Endothelial cell (in vitro differentiated cells): ENCODE results near the gene SMR3A. TPM values are rescaled to one million over a fixed set of nuclear protein-coding genes. Genes with fewer than 3 reads are reported as not detected.

Source experiments
- DNase-seq: peaks from one replicate; pipeline ENCODE4 v3.0.0; 2021; ENCODE audit warnings: low spot score
- H3K27ac Mint-ChIP-seq: one replicate; pipeline ENCODE4 v1.8.0; 2021; ENCODE audit warnings: mixed read lengths, inconsistent platforms; ENCODE audit not compliant: unreplicated experiment
- H3K27me3 Mint-ChIP-seq: one replicate; pipeline ENCODE4 v1.8.0; 2021; ENCODE audit warnings: mild to moderate bottlenecking, moderate library complexity, mixed read lengths, inconsistent platforms; ENCODE audit not compliant: unreplicated experiment
- H3K36me3 Mint-ChIP-seq: one replicate; pipeline ENCODE4 v1.8.0; 2021; ENCODE audit warnings: mild to moderate bottlenecking, low read depth, mixed read lengths, inconsistent platforms; ENCODE audit not compliant: unreplicated experiment
- H3K4me1 Mint-ChIP-seq: one replicate; pipeline ENCODE4 v1.8.0; 2021; ENCODE audit warnings: mild to moderate bottlenecking, mixed read lengths, inconsistent platforms; ENCODE audit not compliant: unreplicated experiment
- H3K4me3 Mint-ChIP-seq: one replicate; pipeline ENCODE4 v1.8.0; 2021; ENCODE audit warnings: mild to moderate bottlenecking, mixed read lengths, inconsistent platforms; ENCODE audit not compliant: unreplicated experiment
- H3K9me3 Mint-ChIP-seq: one replicate; pipeline ENCODE4 v1.8.0; 2021; ENCODE audit warnings: mixed read lengths, inconsistent platforms; ENCODE audit not compliant: unreplicated experiment
- total RNA-seq: library from RNA; stranded (reverse); fragmentation: NEBNext Ultra II Directional; extraction: Animal tissue kit (Norgen Biotek cat#: 25700); gene quantifications from one replicate; pipeline ENCODE4 v1.2.1, GENCODE V29; 2021; ENCODE audit not compliant: unreplicated experiment
- TF ChIP-seq, protein P1 (sequence below): fragments of 200-600 bp; sonication (generic); IDR thresholded peaks from one replicate; pipeline ENCODE4 v1.5.0; 2021; ENCODE audit warnings: antibody characterized with exemption; ENCODE audit not compliant: unreplicated experiment

Gene SMR3A
- total RNA-seq, 1 donor from 2014 or later: not detected

DNA sequence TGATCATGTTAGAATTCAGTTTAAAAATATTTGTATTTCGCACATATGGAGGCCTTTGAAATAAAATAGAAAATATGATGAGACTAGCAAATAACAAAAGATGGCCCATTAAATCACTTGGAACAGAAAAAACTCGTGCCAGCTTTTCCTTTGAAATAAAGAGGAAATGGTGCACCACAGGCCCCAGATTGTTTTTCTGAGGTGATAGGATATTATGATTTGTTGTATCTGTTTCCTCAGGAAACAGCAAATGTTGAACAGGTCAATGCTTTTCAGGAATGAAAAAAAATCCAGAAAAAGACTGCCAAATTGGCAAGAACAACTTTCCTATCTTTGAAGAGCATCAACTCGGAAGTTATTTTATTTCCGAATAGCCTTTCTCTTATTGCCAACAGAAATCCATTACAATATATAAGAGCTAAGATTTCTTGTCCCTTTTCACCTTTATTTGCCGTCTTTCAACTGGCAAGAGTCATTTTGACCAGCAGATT lies 22.2 kb downstream of the SMR3A start, which contains the start of gene SMR3B:
Gene SMR3B, plus strand, starts transcription at position 441 of the 491 bp plus-strand sequence. CDS start 1,380 bp downstream, outside the sequence.
- no peak for DNase-seq
- H3K27me3 Mint-ChIP-seq: no peaks in the 10 kb centered on the region
- H3K9me3 Mint-ChIP-seq: no peaks in the 10 kb centered on the region
- H3K36me3 Mint-ChIP-seq: no peaks in the 10 kb centered on the region
- no peak within 1 kb of the TSS for H3K27ac Mint-ChIP-seq
- TF ChIP-seq, protein P1, sequence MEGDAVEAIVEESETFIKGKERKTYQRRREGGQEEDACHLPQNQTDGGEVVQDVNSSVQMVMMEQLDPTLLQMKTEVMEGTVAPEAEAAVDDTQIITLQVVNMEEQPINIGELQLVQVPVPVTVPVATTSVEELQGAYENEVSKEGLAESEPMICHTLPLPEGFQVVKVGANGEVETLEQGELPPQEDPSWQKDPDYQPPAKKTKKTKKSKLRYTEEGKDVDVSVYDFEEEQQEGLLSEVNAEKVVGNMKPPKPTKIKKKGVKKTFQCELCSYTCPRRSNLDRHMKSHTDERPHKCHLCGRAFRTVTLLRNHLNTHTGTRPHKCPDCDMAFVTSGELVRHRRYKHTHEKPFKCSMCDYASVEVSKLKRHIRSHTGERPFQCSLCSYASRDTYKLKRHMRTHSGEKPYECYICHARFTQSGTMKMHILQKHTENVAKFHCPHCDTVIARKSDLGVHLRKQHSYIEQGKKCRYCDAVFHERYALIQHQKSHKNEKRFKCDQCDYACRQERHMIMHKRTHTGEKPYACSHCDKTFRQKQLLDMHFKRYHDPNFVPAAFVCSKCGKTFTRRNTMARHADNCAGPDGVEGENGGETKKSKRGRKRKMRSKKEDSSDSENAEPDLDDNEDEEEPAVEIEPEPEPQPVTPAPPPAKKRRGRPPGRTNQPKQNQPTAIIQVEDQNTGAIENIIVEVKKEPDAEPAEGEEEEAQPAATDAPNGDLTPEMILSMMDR: no peak
- H3K4me3 Mint-ChIP-seq: no peak within 1 kb of the TSS
- H3K4me1 Mint-ChIP-seq: peaks cover 3% of the 10 kb centered on the region

DNA sequence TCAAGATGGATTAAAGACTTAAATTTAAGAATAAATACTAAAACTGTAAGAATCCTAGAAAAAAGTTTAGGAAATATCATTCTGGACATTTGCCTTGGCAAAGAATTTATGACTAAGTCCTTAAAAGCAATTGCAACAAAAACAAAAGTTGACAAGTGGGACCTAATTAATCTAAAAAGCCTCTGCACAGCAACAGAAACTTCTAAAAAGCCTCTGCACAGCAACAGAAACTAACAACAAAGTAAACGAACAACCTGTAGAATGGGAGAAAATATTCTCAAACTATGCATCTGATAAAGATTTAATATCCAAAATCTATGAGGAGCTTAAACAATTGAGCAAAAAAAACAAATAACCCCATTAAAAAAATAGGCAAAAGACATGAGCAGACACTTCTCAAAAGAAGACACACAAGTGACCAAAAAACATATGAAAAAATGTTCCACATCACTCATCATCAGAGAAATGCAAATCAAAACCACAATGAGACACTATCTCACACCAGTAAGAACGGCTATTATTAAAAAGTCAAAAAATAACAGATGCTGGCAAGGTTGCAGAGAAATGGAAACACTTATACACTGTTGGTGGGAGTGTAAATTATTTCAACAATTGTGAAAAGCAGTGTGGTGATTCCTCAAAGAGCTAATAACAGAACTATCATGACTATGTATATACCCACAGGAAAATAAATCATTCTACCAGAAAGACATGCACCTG lies 31.7 kb downstream of the SMR3A start:
- Mint-ChIP-seq H3K4me3 (no peak overlapping the region), H3K36me3 (no peaks in the 10 kb centered on the region), H3K27me3 (no peaks in the 10 kb centered on the region), H3K4me1 (no peaks in the 10 kb centered on the region), H3K27ac (no peak overlapping the region), H3K9me3 (no peaks in the 10 kb centered on the region)
- DNase-seq: no peak
- TF ChIP-seq, protein P1: no peak

DNA sequence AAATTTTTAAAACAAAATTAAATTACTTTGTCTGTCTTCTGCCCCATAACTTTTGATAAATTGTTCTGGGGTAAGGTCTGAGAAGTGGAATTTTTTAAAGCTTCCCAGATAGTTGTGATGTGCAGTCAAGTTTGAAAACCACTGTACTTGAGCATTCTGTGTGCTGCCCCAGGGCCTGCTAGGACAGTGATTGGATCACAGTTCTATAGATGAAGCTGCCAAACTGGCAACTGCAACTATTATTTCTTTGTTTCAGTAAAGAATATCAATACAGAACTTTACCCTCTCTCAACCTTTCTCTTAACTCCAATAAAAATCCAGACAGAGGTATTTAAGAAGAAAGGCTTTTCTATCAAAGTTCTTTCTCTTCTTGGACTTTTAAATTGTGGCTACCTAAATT lies 37.0 kb downstream of the SMR3A start, which contains the start of gene OPRPN:
Gene OPRPN, plus strand, starts transcription at position 361 of the 400 bp plus-strand sequence. CDS start 1,346 bp downstream, outside the sequence.
- TF ChIP-seq, protein P1: no peak
- Mint-ChIP-seq H3K27me3 (no peaks in the 10 kb centered on the region), H3K9me3 (no peaks in the 10 kb centered on the region), H3K4me1 (no peaks in the 10 kb centered on the region), H3K4me3 (no peak within 1 kb of the TSS), H3K36me3 (no peaks in the 10 kb centered on the region), H3K27ac (no peak within 1 kb of the TSS)
- DNase-seq: no peak

DNA sequence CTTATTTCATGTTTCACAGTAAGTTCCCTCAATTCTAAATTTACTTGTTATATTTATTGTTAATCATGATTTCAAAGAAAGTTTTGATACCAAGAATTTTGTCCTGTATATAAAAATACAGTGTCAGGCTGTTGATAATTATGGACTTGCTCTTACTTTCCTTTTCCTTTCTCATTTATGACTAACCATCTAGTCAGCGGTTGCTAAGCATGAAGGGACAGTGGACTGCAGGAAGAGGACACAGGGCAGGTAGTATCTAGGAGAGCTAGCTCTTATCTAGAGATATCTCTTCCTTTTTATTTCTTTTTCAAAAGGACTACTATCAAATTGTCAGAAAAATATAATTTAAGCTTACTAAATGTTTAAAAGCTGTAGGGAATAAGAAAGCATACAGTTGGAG lies 38.8 kb downstream of the SMR3A start:
- Mint-ChIP-seq H3K27me3 (no peaks in the 10 kb centered on the region), H3K4me3 (no peak overlapping the region), H3K4me1 (no peaks in the 10 kb centered on the region), H3K36me3 (no peaks in the 10 kb centered on the region), H3K27ac (no peak overlapping the region), H3K9me3 (no peaks in the 10 kb centered on the region)
- TF ChIP-seq, protein P1: no peak
- no peak for DNase-seq

DNA sequence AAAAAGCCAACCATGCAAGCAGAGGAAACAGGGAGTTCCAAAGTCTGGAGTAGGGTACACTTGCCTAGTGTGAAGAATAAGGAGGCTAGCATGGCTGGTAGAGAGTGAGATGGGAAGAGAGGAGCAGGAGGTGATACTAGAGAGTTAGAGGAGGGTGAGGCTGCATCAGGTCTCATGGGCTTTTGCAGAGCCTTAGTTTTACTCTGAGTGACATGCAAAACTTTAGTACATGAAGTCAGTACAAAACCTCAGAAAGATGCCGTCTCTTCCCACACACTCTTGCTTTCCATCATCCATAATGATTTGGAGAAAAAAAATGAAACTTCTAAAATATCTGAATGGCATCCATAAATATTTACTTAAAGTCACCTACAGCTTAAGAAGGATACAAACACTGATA lies 42.2 kb downstream of the SMR3A start:
- no peaks in the 10 kb centered on the region for H3K9me3 Mint-ChIP-seq
- TF ChIP-seq, protein P1: no peak
- peaks cover 4% of the 10 kb centered on the region for H3K4me1 Mint-ChIP-seq
- no peak for DNase-seq
- H3K4me3 Mint-ChIP-seq: no peak overlapping the region
- no peaks in the 10 kb centered on the region for H3K36me3 Mint-ChIP-seq
- no peaks in the 10 kb centered on the region for H3K27me3 Mint-ChIP-seq
- H3K27ac Mint-ChIP-seq: no peak overlapping the region
